Measurements from ENCODE around the gene G6PC1.
"Not testable (repeated sequence)": the region's sequence is repeated elsewhere in the genome, so short reads cannot be mapped to it uniquely, and the experiment has no call there.

Gene G6PC1

GRCh38 chr17:42923472-42923871 is 22.9 kb downstream of the G6PC1 start:
- DNase-seq (ENCODE audit: low read depth); H3K4me3 ChIP-seq (ENCODE audit: low read depth, low read length): not testable (repeated sequence)

GRCh38 chr17:42924891-42925290 is 24.3 kb downstream of the G6PC1 start:
- no peak for DNase-seq (ENCODE audit: low read depth)
- no peak overlapping the region for H3K4me3 ChIP-seq (ENCODE audit: low read depth, low read length)

GRCh38 chr17:42928714-42929496 is 28.3 kb downstream of the G6PC1 start:
- DNase-seq (ENCODE audit: low read depth), result peak; percentile 39
- no peak overlapping the region for H3K4me3 ChIP-seq (ENCODE audit: low read depth, low read length)

- H3K4me3 ChIP-seq (ENCODE audit: low read depth, low read length), result no peak overlapping the region
- DNase-seq (ENCODE audit: low read depth), result no peak
Observed at GRCh38 chr17:42929497-42929844, 28.9 kb downstream of the G6PC1 start.

GRCh38 chr17:42937712-42938596 is 37.4 kb downstream of the G6PC1 start:
- no peak for DNase-seq (ENCODE audit: low read depth)
- H3K4me3 ChIP-seq (ENCODE audit: low read depth, low read length), result no peak overlapping the region

- no peak for DNase-seq (ENCODE audit: low read depth)
Observed at GRCh38 chr17:42944211-42944610, 43.6 kb downstream of the G6PC1 start.

GRCh38 chr17:42946812-42947211 is 46.2 kb downstream of the G6PC1 start:
- no peak for DNase-seq (ENCODE audit: low read depth)
- no peak overlapping the region for H3K4me3 ChIP-seq (ENCODE audit: low read depth, low read length)

More at GRCh38 chr17:42944211-42944610, 43.6 kb downstream of the G6PC1 start:
- no peak overlapping the region for H3K4me3 ChIP-seq (ENCODE audit: low read depth, low read length)

GRCh38 chr17:42950044-42950783 is 49.6 kb downstream of the G6PC1 start:
- no peak for DNase-seq (ENCODE audit: low read depth)
- H3K4me3 ChIP-seq (ENCODE audit: low read depth, low read length), result no peak overlapping the region

All from skeletal muscle cell (primary cell).